ENCODE data around the gene SLC49A3.
"Not testable (repeated sequence)": the region's sequence is repeated elsewhere in the genome, so short reads cannot be mapped to it uniquely, and the experiment has no call there.

The SLC49A3 gene

DNA sequence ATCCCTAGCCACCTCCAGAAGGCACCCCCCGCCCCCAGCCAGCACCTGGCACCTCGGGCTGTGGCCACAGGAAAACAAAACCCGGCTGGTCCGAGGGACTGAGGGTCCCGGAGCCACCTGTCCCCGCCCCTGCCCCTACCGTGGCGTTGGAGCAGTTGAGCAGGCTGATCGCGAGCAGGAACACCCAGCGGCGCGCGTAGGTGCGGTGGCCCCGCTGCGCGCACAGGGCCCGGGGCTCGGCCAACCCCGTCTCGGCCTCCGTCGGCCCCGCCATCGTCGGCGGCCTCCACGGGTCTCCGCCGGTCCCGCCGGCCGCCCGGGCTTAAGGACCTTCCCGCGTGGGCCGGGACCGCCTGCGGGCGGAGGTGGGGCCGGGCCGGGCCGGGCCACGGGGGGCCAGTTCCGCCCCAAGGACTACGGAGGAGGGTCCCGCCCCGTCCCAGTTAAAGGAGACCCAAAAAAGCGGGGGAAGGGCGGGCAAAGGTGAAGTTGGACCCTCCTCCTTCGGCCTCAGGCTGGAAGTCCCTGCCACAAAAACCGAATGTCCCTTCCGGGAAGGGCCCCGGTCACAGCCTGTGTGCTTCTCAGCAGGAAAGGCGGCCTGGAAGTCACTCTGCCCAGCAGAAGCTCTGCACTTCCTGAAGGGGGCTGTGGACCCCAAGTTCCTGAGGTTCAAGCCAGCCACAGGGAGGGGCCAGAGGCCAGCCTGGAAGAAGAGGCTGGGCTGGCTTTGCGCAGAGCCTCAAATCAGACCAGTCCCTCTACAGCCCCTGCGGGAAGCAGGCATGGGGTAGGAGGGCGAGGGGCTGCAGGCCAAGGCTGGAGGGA is at the start of gene SLC49A3:
SLC49A3 (minus strand) TSS at position 298 of the 828 bp plus-strand sequence; CDS start at position 274, 24 bp downstream.
- peak within 1 kb of the TSS in 3 of 11 experiments; percentile 58 to 67 (median 58); a peak in 5 of 22 replicates for H3K9ac ChIP-seq
- H3K27me3 ChIP-seq, result peaks cover 0 to 13% (median 0%) of the 10 kb centered on the region in 11 experiments; a peak in 7 of 22 replicates
- H3K4me1 ChIP-seq, result peaks cover 20 to 67% (median 40%) of the 10 kb centered on the region in 10 experiments; a peak in 17 of 20 replicates
- H3K27ac ChIP-seq, result peak within 1 kb of the TSS in 4 of 11 experiments; percentile 22 to 77 (median 76); a peak in 8 of 22 replicates
- peak within 1 kb of the TSS in 9 of 11 experiments; percentile 1 to 91 (median 62); a peak in 15 of 22 replicates for H3K4me2 ChIP-seq
- no peaks in the 10 kb centered on the region for H3K36me3 ChIP-seq
- peak within 1 kb of the TSS in 2 of 10 experiments; percentile 17 to 31; a peak in 4 of 20 replicates for H3K4me3 ChIP-seq
- H4K20me1 ChIP-seq, result no peaks in the 10 kb centered on the region
- no peaks in the 10 kb centered on the region for H3K9me3 ChIP-seq (replicated peaks in 1 of 11)
- no peak for TF ChIP-seq Cebpa-rat (IDR thresholded peaks at IDR 0.05)

DNA sequence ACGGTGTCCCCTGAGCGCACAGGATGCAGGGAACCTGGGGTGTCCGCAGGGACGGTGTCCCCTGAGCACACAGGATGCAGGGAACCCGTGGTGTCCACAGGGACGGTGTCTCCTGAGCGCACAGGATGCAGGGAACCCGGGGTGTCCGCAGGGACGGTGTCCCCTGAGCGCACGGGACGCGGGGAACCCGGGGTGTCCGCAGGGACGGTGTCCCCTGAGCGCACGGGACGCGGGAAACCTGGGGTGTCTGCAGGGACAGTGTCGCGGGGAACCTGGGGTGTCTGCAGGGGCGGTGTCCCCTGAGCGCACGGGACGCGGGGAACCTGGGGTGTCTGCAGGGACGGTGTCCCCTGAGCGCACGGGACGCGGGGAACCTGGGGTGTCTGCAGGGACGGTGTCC is 47.6 kb upstream of the SLC49A3 start:
- H3K27ac ChIP-seq; H3K27me3 ChIP-seq; H3K4me3 ChIP-seq; H3K4me2 ChIP-seq; H3K9me3 ChIP-seq (replicated peaks in 1 of 11); H3K9ac ChIP-seq: not testable (repeated sequence)
- Histone ChIP-seq H4K20me1 (peaks cover 5 to 92% (median 85%) of the 10 kb centered on the region in 11 experiments; a peak in 21 of 22 replicates), H3K4me1 (peaks cover 0 to 24% (median 15%) of the 10 kb centered on the region in 10 experiments; a peak in 13 of 20 replicates), H3K36me3 (peaks cover 88 to 93% (median 90%) of the 10 kb centered on the region in 11 experiments)

DNA sequence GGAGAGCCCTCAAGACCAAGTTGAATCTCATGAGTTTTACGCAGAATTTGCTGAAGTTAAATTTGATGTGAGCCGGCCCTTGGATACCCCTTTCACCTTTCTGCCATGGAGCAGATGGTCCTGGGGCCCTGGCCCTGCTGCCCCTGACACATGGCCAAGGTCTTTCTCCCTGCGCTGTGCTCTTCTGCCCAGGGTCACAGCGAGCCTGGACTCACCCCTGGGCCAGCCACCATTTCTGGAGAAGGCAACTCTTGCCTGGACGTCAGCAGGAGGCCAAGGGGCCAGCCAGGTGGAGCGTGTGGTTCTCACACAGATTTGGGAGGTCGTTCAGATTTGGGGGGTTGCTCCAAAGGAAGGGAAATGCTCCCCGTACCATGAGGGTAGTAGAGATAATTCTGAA is 46.6 kb upstream of the SLC49A3 start:
- Histone ChIP-seq H3K9me3 (replicated peaks in 1 of 11) (peaks cover 0 to 8% (median 0%) of the 10 kb centered on the region in 11 experiments; a peak in 9 of 22 replicates), H3K9ac (no peak overlapping the region), H4K20me1 (peaks cover 5 to 91% (median 82%) of the 10 kb centered on the region in 11 experiments; a peak in 21 of 22 replicates), H3K27me3 (no peaks in the 10 kb centered on the region), H3K27ac (no peak overlapping the region), H3K4me1 (peaks cover 0 to 24% (median 15%) of the 10 kb centered on the region in 10 experiments; a peak in 13 of 20 replicates), H3K4me3 (no peak overlapping the region), H3K4me2 (no peak overlapping the region), H3K36me3 (peaks cover 87 to 92% (median 89%) of the 10 kb centered on the region in 11 experiments)
- no peak for TF ChIP-seq Cebpa-rat (IDR thresholded peaks at IDR 0.05)

DNA sequence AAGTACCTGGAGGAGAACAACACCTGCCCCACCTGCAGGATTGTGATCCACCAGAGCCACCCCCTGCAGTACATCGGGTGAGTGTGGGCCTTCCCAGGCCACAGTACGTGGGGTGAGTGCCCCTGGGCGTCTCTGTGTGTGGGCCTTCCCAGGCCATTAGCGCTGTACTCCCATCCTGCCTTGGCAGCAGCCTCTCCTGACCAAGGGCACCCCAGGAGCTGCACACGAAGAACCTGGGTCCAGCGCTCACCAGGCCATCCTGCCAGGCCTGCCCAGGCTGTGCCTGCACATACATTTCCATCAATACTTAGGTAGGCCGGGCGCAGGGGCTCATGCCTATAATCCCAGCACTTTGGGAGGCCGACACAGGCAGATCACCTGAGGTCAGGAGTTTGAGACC is 46.0 kb upstream of the SLC49A3 start:
- peaks cover 0 to 24% (median 15%) of the 10 kb centered on the region in 10 experiments; a peak in 13 of 20 replicates for H3K4me1 ChIP-seq
- no peak overlapping the region for H3K4me3 ChIP-seq
- no peak overlapping the region for H3K4me2 ChIP-seq
- peaks cover 5 to 91% (median 82%) of the 10 kb centered on the region in 11 experiments; a peak in 21 of 22 replicates for H4K20me1 ChIP-seq
- H3K36me3 ChIP-seq, result peaks cover 85 to 92% (median 89%) of the 10 kb centered on the region in 11 experiments
- no peak for TF ChIP-seq Cebpa-rat (IDR thresholded peaks at IDR 0.05)
- H3K27me3 ChIP-seq, result no peaks in the 10 kb centered on the region
- H3K9ac ChIP-seq, result no peak overlapping the region
- peaks cover 0 to 11% (median 0%) of the 10 kb centered on the region in 11 experiments; a peak in 9 of 22 replicates for H3K9me3 ChIP-seq (replicated peaks in 1 of 11)
- H3K27ac ChIP-seq, result no peak overlapping the region

DNA sequence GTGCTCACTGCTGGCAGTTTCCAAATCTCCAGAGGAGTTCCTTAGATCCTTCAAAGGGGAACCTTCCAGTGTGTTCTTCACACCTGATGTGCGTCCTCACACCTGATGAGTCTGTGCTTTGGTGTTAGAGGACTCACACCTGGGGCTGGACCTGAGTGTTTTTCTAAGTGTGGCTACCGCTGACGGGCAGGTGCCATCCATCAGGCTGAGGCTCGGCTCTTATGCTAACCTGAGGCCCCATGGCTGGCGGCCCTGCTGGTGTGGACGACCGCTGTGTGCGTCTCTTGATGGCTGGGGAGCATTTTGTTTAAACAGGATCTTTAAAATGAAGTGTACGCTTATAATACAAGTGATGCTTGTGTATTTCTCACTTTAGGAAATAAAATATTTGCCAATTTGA is 45.1 kb upstream of the SLC49A3 start:
- Histone ChIP-seq H3K4me3 (no peak overlapping the region), H3K4me1 (peaks cover 0 to 24% (median 15%) of the 10 kb centered on the region in 10 experiments; a peak in 13 of 20 replicates), H3K9ac (no peak overlapping the region), H3K4me2 (no peak overlapping the region), H4K20me1 (peaks cover 5 to 91% (median 82%) of the 10 kb centered on the region in 11 experiments; a peak in 21 of 22 replicates), H3K36me3 (peaks cover 81 to 92% (median 89%) of the 10 kb centered on the region in 11 experiments), H3K27ac (no peak overlapping the region), H3K27me3 (no peaks in the 10 kb centered on the region), H3K9me3 (replicated peaks in 1 of 11) (peaks cover 0 to 11% (median 0%) of the 10 kb centered on the region in 11 experiments; a peak in 9 of 22 replicates)
- no peak for TF ChIP-seq Cebpa-rat (IDR thresholded peaks at IDR 0.05)

DNA sequence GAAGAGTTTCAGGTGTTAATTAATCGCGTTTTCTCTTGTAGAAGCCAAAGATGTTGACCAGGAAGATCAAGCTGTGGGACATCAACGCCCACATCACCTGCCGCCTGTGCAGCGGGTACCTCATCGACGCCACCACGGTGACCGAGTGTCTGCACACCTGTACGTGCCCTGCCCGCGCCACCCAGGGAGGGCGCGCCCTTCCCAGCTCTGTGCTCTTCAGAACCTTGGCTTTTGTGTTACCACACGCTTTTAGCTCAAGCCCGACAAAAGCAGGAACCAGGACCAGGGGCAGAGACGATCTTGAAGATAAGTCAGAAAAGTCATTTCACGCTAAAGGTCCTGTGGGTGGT is 44.7 kb upstream of the SLC49A3 start:
- no peaks in the 10 kb centered on the region for H3K27me3 ChIP-seq
- TF ChIP-seq Cebpa-rat (IDR thresholded peaks at IDR 0.05), result no peak
- H3K9ac ChIP-seq, result no peak overlapping the region
- no peak overlapping the region for H3K4me3 ChIP-seq
- peaks cover 0 to 11% (median 0%) of the 10 kb centered on the region in 11 experiments; a peak in 9 of 22 replicates for H3K9me3 ChIP-seq (replicated peaks in 1 of 11)
- no peak overlapping the region for H3K27ac ChIP-seq
- peaks cover 0 to 20% (median 14%) of the 10 kb centered on the region in 10 experiments; a peak in 13 of 20 replicates for H3K4me1 ChIP-seq
- peaks cover 79 to 92% (median 89%) of the 10 kb centered on the region in 11 experiments for H3K36me3 ChIP-seq
- H3K4me2 ChIP-seq, result no peak overlapping the region
- H4K20me1 ChIP-seq, result peaks cover 8 to 91% (median 82%) of the 10 kb centered on the region in 11 experiments; a peak in 21 of 22 replicates

DNA sequence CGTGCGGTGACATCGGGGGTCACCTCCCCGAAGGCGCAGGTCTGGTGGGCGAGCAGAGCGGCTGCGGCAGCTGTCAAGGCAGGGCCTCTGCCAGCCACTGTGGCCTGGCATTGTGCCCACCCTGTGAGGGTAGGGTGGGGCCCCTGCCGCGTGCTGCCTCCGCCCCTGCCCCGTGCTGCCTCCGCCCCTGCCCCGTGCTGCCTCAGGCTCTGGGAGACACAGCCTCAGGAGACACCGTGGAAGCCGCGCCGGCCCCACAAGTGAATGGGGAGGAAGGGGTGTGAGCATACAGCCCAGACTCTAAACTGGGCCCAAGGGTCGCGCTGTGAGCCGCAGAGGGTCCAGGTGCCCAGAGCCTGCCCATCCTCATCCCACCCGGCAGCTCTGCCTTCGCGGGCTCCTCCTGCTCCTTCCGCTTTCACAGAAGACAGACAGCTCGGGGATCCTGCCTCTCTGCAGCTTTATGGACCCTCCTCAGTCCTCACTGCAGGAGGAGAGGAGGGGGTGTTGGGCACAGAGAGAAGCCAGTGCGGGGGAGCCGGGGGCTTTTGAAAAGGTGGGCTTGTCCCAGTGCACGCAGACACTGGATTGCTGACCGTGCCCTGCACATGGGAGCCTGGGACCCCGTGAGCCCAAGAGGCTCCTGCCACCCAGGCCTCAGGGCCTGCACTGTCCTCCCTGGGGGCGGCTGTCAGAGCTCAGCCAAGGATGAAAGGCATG is 44.1 kb upstream of the SLC49A3 start:
- peaks cover 0 to 11% (median 0%) of the 10 kb centered on the region in 11 experiments; a peak in 9 of 22 replicates for H3K9me3 ChIP-seq (replicated peaks in 1 of 11)
- no peak overlapping the region for H3K4me2 ChIP-seq
- H4K20me1 ChIP-seq, result peaks cover 13 to 91% (median 82%) of the 10 kb centered on the region in 11 experiments; a peak in 21 of 22 replicates
- H3K27ac ChIP-seq, result no peak overlapping the region
- no peak for TF ChIP-seq Cebpa-rat (IDR thresholded peaks at IDR 0.05)
- H3K4me3 ChIP-seq, result no peak overlapping the region
- peaks cover 0 to 14% (median 9%) of the 10 kb centered on the region in 10 experiments; a peak in 13 of 20 replicates for H3K4me1 ChIP-seq
- H3K9ac ChIP-seq, result no peak overlapping the region
- no peaks in the 10 kb centered on the region for H3K27me3 ChIP-seq
- peaks cover 80 to 92% (median 89%) of the 10 kb centered on the region in 11 experiments for H3K36me3 ChIP-seq

DNA sequence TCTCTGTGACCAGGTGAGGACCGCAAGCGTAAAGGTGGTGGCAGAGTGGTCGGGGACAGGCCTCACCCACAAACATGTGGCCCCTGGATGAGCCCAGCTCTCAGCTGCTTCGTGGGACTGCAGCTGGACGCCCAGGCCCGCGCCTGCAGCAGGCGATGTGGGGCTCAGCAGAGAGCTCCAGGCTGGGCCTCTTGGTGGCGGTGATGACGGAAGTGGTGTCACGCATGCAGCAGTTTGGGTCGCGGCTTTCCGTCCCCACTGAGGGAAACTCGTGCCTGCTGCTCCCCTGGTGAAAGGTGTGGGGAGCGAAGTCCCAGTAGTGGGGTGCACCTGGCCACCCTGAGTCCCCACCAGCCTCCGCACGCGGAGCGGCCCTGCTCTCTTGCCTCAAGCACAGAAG is 43.5 kb upstream of the SLC49A3 start:
- peaks cover 78 to 92% (median 89%) of the 10 kb centered on the region in 11 experiments for H3K36me3 ChIP-seq
- no peak overlapping the region for H3K9ac ChIP-seq

DNA sequence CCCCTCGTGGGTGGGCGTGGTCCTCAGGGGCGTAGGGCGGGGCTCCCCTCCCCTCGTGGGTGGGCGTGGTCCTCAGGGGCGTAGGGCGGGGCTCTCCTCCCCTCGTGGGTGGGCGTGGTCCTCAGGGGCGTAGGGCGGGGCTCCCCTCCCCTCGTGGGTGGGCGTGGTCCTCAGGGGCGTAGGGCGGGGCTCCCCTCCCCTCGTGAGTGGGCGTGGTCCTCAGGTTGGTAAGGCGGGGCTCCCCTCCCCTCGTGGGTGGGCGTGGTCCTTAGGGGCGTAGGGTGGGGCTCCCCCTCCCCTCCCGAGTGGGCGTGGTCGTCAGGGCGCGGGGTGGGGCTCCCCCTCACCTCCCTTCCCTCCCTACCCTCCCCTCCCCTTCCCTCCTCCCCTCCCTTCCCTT is 43.0 kb upstream of the SLC49A3 start:
- peaks cover 76 to 91% (median 87%) of the 10 kb centered on the region in 11 experiments for H3K36me3 ChIP-seq
- H3K4me3 ChIP-seq, H3K27me3 ChIP-seq, H3K27ac ChIP-seq, H3K4me1 ChIP-seq, H3K4me2 ChIP-seq, H3K9ac ChIP-seq: not testable (repeated sequence)
- H4K20me1 ChIP-seq, result peaks cover 25 to 91% (median 82%) of the 10 kb centered on the region in 11 experiments
- peaks cover 0 to 11% (median 0%) of the 10 kb centered on the region in 11 experiments; a peak in 9 of 22 replicates for H3K9me3 ChIP-seq (replicated peaks in 1 of 11)

More for the DNA sequence above, 43.5 kb upstream of the SLC49A3 start:
- Histone ChIP-seq H4K20me1 (peaks cover 19 to 91% (median 82%) of the 10 kb centered on the region in 11 experiments), H3K9me3 (replicated peaks in 1 of 11) (peaks cover 0 to 11% (median 0%) of the 10 kb centered on the region in 11 experiments; a peak in 9 of 22 replicates), H3K27ac (no peak overlapping the region), H3K4me1 (peaks cover 0 to 8% (median 3%) of the 10 kb centered on the region in 10 experiments; a peak in 11 of 20 replicates), H3K4me2 (no peak overlapping the region), H3K27me3 (no peaks in the 10 kb centered on the region), H3K4me3 (no peak overlapping the region)
- TF ChIP-seq Cebpa-rat (IDR thresholded peaks at IDR 0.05), result no peak

DNA sequence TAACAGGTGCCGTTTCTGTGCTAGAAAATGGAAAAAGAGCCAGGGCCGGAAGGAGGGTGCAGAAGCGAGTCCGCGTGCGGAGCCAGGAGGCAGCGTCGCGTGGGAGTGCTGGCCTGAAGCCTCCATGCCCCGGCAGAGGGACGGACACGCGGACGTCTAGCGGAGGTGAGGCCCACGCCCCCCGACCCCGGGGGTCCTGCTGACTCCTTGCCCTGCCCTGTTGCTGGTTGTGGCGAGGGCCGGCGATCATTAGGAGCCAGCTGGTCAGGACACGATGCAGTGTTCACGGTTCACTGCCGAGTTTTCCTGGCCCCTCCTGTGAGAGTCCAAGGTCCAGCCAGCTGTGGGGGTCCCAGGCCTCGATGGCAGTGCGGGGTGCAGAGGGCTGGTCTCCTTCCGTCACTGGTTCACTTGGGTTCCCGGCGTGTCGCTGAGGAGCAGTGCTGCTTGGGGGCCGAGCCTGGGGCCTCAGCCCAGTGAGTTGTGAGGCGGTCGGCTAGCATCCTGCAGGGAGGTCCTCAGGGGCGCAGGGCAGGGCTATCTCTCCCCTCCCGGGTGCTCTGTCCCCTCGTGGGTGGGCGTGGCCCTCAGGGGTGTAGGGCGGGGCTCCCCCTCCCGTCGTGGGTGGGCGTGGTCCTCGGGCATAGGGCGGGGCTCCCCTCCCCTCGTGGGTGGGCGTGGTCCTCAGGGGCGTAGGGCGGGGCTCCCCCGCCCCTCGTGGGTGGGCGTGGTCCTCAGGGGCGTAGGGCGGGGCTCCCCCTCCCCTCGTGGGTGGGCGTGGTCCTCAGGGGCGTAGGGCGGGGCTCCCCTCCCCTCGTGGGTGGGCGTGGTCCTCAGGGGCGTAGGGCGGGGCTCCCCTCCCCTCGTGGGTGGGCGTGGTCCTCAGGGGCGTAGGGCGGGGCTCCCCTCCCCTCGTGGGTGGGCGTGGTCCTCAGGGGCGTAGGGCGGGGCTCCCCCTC is 42.3 kb upstream of the SLC49A3 start:
- not testable (repeated sequence) for H3K4me2 ChIP-seq, H3K27ac ChIP-seq, H3K4me3 ChIP-seq, H3K27me3 ChIP-seq, H3K9ac ChIP-seq
- Histone ChIP-seq H3K4me1 (peaks cover 3 to 14% (median 9%) of the 10 kb centered on the region in 10 experiments; a peak in 19 of 20 replicates), H3K9me3 (replicated peaks in 1 of 11) (peaks cover 0 to 11% (median 0%) of the 10 kb centered on the region in 11 experiments; a peak in 9 of 22 replicates), H4K20me1 (peaks cover 32 to 91% (median 83%) of the 10 kb centered on the region in 11 experiments), H3K36me3 (peaks cover 72 to 91% (median 86%) of the 10 kb centered on the region in 11 experiments)
